Activated CD8-positive, alpha-beta memory T cell treated with anti-CD3 and anti-CD28 coated beads for 4 hours (primary cell): ENCODE measurements around the gene AGR2.
"Not testable (repeated sequence)": the region's sequence is repeated elsewhere in the genome, so short reads cannot be mapped to it uniquely, and the experiment has no call there.

Experiments
- DNase-seq, 2 donors: peaks; one replicate each; pipeline ENCODE4 v3.0.0-alpha.2; 2020; ENCODE audit warnings: low read depth in 2 of 2

The AGR2 gene

DNA sequence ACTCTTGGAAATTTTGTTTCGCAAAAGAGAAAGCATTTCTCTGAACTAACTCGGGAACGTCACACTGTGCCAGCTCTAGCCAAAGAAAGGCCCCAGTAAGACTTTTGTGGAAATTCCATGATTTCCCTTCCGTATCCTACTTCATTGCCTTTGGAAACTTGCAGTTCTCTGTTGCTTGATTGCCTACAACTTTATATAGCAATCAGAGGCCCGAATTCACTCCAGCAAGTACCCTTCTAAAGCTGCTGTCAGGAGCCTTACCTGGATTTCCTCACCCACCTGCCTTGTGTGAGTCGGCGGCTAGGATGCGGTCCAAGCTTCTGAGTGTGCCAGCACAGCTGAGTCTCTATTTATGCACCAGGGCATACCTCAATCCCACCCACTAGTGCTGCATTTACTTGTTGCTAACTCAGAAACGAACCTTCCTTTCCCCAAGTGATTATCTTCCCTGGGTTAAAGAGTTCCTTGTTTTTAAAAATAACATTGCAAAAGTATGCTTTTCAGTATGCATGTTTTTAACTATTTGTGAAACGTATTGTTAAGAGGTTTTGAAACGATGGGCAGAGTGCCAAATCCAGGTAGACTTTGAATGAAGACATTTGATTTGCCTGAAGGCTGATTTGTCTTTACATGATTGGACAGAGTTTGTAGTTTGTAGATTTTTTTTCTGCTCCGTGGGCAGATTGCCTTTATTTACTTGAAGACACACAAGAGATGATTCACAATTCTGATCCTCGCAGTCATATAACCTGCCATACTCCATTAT, at the start of gene AGR2:
Gene AGR2 (minus strand): TSS at position 326 of the 766 bp plus-strand sequence. CDS start 3,203 bp downstream, outside the sequence.
- no peak for DNase-seq

DNA sequence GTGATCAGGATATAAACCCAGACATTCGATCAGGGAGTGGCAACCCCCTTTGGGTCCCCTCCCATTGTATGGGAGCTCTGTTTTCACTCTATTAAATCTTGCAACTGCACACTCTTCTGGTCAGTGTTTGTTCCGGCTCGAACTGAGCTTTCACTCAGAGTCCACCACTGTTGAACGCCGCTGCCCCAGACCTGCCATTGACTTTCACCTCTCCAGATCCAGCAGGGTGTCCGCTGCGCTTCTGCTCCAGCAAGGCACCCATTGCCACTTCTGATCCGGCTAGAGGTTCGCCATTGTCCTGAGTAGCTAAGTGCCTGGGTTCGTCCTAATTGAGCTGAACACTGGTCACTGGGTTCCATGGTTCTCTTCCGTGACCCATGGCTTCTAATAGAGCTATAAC, 48.4 kb upstream of the AGR2 start:
- DNase-seq = not testable (repeated sequence)

DNA sequence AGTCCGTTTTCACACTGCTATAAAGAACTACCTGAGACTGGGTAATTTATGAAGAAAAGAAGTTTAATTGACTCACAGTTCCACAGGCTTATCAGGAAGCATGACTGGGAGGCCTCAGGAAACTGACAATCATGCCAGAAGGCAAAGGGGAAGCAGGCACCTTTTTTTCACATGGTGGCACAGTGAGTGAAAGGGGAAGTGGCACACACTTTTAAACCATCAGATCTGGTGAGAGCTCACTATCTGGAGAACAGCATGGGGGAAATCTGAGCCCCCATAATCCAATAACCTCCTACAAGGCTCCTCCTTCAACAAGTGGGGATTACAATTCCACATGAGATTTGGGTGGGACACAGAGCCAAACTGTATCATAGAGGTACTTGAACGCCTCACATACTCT, 47.0 kb upstream of the AGR2 start:
- DNase-seq = no peak

DNA sequence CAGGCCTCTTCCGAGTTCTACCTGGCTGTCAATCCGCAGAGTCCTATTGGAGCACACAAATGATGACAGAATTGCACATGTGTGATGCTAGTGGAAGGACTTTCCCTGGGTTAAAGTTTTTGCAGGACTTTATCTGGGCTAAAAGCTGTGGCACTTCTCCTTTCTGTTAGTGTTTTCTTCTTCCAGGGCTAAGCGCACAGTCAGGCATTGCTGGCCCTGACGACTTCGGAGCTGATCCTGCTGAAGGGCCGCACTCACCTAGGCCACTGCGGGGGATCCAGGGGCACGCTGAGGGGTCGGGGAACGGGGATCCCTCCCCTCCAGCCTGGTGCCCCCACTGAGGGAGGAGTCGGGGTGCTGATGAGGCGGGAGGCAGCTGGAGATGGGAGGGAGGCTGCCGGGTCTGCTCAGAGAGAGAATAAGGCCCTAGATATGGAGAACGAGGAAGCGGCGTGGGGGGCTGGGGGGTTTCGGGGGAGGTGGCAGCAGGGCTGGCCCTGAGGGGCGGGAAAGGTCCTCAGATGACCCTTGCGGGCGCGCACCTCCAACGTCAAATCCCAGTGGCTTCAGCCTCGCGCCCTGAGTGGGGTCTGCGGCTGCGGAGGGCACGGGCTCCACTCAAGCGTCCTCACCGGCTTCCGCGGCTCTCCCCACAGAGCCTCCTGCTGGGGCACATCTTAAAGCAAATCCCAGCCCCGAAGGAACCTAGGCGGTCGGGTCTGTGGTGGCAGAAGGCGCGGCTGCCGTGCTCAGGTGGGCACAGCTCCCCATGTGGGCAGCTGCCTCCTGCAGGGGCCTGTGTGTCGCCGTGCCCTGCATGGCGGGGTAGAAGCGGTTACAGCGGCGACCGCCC, 46.0 kb upstream of the AGR2 start:
- no peak for DNase-seq

DNA sequence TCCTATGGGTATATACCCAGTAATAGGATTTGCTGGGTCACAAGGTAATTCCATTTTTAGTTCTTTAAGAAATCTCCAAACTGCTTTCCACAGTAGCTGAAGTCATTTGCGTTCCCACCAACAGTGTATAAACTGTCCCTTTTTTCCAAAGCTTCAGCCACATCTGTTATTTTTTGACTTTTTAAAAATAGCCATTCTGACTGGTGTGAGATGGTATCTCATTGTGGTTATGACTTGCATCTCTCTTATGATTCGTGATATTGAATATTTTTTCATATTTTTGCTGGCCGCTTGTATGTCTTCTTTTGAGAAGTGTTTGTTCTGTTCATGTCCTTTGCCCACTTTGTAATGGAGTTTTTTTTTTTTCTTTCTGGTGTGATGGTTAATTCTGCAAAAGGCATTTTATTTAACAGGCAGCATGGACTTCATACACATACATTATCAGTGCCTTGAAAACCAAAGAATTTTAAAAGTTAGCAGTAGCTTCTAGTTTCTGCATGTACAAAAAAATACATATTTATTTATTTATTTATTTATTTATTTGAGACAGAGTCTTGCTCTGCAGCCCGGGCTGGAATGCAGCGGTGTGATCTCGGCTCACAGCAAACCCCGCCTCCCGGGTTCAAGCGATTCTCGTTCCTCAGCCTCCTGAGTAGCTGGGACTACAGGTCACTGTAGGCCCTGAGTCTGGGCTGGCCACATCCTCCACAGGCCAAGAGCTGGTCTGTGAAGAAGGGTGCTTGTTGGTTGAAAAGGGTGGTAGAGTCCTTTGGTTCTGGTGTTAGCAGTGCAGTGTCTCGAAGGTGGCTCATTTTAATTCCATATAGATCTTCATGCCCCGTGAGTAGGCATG, 44.7 kb upstream of the AGR2 start:
- DNase-seq = no peak

DNA sequence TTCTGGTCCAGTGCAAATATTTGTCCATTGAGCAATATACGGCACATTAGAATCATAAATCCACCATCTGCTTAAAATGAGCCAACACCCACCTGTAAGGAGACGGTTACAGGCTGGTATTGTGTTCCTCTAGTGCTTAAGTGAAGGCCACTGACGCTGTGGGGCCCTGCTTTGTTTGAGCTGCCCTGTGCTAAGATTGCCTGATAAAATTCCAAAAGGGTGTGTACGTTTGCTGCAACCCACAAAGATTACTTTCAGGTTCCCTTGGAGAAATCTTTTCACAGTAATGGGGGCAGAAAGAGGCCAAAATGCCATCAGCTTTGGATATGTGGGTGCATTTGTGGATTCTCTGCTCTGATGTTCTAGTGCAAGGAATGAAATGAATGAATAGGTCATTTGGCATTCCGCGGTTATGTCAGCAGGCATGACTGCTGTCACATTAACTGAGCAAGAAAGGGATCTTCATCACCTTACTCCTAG, 42.6 kb upstream of the AGR2 start:
- no peak for DNase-seq

DNA sequence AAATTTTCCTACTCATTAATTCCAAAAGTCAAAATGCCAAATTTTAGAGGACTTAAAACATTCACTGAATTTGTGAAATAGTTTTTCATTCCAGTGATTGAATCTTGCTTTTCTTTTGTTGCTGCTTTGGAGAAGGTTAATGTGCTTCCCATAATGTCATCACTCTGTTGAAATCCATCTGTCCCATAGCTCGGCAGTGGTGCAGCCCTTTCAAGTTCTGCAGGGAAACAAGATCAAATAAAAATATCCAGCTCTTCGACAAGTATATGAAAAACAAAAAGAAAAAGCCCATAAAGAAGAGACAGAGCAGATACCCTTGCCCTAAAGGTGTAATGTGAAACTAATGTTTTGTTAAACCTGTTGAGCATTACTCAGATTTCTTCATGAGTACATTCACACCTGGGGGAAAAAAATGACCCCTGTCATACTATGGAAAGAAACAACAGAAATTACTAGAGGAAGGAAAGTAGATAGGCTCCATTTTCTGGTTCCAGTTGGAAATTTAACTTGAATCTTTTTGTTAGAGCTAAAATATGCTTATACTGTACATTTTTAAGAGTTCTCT, 41.9 kb upstream of the AGR2 start:
- DNase-seq = no peak

DNA sequence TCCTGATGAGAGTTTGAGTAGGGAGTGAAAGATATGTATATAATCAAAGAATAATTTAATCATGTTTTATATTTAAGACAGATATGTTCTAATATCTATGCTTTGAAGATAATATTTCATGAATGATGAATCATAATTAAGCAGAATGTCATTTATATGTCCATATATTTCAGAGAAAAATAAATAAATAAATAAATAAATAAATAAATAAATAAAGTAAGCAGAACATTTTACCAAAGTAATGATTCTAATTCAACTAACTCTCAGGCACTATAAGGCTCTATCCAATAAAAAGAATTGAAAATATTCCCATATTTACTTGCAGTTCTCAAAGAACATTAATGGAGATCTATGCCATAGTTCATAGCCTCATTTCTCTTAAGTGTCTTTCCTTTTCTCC, 40.9 kb upstream of the AGR2 start:
- DNase-seq = no peak

DNA sequence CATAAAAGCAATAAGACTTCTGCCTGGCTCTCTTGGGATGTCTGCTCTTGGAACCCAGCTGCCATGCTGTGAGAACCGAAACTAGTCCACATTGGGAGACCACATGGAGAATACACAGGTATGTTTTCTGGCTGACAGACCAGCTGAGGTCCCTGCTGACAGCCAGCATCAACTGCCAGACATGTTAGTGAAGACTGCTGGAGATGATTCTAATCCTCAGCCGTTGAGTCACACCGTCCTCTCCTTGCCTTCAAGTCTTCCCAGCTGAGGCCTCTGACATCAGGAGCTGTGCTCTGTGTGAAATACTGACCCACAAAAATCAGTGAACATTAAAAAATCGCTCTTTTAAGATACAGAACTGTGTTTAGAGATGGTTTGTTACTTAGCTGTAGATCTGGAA, 36.9 kb upstream of the AGR2 start:
- no peak for DNase-seq

DNA sequence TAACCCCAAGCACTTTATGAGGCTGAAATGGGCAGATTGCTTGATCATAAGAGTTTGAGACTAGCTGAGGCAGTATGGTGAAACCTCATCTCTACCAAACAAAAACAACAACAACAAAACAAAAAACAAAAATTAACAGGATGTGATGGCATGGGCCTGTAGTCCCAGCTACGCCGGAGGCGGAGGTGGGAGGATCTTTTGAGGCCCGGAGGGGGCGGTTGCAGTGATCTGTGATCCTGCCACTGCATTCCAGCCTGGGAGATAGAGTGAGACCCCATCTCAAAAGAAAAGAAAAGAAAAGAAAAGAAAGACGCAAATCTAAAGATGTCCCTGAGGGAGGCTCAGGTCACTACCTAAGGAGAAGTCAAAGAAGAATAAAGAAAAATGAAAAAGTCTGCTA, 35.3 kb upstream of the AGR2 start:
- DNase-seq = no peak

DNA sequence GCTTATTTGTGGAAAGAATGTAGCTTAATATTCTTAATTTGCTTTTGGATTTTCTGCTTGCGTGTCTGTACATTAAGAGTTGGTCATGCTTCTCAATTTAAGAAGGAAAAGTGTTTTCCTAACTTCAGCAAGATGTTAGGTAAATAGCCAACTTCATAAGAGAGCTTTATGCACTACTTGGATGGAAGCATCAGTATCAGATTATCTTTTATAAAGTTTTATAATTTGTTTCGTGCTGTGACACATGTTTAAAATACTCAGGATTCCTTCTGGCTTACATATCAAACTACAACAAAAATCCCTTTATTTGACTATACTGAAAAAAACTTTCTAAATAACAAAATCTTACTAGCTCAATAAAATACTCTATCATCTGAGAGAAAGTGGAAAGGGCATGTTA, 34.8 kb upstream of the AGR2 start:
- no peak for DNase-seq

DNA sequence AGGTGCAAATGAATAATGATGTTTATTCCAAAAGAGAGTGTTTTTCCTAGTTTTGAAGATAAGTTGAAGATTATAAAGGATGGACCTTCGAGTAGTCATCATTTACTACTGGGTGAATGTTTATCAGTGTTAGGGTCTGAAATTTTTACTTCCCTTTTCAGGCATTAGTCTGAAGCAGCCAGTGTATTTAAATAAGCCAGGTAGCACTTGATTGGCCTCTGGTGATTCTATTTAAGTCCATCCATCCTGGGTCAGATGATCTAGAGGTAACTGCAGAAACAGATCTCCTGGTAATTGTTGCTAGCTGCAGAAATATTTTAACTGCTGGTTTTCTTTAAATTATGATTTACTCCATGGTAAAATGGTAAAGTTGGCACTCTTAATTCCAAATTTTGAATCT, 34.1 kb upstream of the AGR2 start:
- DNase-seq = no peak

DNA sequence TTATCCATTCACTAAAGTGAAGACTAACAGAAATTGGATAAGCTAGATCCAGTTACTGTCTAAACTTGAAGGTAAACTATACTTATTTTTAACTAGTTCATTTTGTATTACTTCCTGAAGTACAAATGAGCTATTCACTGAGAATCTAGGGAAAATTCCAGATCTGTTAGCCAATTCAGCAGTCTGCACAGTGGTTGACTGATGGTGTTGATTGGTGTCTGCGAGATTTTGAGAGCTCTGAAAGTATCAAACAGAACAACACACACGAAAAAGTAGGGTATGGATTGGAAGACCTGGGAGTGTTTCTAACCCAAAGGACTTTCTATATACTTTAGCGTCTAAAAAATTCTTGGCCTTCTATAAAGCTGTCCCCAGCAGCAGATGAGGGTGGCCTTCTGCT, 33.6 kb upstream of the AGR2 start:
- DNase-seq = no peak

DNA sequence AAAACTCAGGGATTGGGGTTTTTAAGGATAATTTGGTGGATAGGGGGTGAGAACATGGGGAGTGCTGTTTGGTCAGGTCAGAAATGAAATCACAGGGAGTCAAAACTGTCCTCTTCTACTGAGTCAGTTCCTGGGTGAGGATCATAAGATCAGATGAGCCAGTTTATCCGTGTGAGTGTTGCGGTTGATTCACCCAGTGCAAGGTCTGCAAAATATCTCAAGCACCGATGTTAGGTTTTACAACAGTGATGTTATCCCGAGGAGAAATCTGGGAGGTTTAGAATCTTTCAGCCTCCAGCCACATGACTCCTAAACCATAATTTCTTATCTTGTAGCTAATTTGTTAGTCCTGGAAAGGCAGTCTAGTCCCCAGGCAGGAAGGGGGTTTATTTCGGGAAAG, 31.7 kb upstream of the AGR2 start:
- DNase-seq = no peak

DNA sequence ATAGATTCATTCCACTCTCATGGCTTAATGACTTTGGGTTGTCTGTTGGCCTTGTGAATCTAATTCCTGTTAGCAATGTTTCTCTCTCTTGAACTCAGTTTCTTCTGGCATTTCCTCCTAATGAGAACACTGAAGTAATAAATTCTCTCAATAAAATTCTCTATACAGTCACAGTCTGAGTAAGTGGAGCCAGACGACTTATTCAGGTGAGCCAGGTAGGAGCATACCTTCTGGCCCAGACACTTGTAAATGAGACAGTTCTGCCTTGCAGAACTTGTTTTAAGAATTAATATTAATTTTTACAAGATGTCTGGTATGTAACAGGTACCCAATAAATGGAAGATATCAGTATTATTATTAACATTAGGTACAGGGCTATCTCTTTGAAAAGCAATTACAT, 28.6 kb upstream of the AGR2 start:
- no peak for DNase-seq

DNA sequence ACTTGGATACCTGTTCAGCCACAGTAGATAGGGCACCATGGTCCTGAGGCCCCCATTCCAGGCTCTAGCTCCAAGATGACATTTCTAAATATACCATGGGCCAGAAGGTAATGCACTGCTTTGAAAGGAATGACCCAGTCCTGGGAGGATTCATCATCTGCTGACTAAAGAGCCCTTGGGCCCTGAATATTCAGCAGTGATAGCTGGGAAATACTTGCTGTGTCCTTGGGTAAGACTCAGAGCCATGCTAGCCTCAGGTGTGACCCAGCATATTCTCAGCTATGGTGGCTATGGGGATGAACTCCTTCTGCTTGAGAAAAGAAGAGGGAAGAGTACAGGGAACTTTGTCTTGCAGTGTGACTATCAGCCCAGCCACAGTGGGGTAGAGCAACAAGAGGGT, 21.3 kb upstream of the AGR2 start:
- no peak for DNase-seq

DNA sequence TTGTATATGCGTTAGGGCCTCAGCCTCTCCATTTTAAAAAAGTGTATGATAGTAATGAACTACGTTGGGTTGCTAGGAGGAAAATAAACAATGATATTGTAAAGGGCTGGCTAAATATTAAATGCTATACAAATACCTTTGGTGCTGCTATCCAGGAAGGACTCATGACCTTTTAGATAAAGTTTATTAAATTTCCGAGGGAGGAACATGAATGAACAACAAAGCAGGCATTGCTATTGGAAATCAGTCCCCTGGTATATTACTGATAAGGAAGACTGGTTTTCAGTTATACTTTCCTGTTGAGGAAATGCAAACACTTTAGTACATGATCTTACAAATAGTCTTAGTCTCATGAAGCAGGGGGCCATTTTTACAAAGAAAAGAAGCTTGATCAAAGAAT, 17.2 kb upstream of the AGR2 start:
- no peak for DNase-seq

DNA sequence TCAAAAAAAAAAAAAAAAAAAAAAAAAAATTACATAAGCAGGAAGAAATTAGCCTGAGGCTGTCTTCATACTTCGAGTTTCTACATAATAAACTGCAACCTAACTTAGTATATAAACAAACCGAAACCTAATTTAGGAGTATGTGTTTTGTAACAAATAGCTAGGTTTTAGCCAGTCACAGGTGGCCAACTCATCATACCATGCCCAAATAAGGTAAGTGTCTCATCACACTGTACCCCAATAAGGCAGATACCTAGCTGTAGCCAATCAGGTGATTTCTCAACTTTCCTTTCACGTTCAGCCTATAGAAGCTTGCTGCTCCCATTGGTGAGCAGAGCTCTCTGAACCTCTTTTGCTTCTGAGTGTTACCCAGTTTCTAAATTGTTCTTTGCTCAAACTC, 13.9 kb upstream of the AGR2 start:
- no peak for DNase-seq

DNA sequence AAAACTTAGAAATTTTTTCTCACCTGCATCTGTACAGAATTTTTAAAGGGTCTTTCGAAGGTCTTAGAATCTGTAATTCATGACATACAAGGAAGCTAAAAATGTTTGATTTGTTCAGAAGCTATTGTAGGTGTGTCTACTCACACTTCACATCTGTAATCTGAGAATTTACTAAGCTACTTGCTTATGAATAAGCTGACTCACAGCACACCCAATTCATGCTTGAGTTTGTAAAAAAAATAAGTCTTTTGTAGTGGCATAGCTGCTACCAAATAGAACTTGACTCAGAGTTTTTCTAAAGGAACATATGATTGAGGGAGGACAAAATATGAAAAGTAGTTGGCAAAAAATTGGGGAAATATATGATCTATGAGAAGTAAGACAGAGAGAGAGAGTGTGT, 12.7 kb upstream of the AGR2 start:
- DNase-seq = no peak

DNA sequence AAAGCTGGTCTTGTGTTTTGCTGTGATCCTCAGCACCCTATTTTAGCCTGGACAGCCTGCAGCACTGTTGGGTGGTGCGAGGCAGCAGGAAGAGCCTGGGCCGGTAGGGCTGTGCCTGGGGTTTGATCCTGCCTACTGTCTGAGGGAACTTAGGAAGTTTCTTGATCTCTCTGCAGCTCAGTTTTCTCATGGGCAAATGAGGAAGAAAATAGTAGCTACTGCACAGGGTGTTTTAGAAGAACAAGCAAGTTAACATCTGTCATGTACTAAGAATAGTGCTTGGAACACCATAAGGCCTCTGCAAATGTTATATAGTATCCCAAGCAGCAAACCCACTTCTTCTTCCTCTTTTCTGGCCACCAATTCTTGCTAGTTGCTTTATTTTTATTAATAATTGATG, 12.0 kb upstream of the AGR2 start:
- DNase-seq = no peak

DNA sequence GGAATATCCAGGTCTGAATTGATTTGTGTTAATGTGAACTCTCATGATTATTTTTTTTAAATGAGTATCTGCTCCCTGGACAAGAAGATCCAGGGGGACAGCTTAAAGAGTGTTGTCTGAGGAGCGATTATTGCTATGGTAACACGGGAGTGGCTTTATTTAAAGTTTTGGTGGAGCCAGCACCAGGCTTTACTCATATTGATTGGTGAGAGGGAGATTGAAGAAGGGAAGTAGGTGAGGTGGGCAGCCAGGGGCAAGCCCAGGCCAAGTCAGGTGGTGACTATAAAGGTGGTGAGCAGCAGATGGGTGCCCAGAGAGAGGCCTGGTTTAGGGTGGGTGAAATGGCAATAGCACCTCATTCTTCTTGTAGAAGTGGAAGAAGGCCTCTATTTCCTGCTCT, 10.2 kb upstream of the AGR2 start:
- no peak for DNase-seq

DNA sequence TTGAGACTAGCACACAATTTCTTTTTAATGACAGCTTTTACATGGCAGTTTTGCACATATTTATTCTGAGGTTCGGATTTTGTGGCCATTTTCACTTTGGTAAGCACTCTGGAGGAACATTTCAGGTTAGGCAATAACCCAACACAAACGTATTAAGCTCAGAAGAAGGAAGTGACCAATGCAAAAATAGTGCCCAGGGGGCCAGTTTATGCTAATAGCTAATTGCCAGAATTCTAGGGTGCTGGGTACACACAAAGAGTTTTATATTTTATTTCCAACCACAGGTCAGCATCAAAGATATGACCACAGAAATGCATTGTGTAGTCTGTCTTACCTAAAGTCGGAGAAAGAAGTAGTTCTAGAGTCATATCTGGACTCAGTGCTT, 8.4 kb upstream of the AGR2 start:
- no peak for DNase-seq
